Measurements from ENCODE around the gene TNIK. TPM values are rescaled to one million over a fixed set of nuclear protein-coding genes. Genes with fewer than 3 reads are reported as not detected.

The TNIK gene
- total and polyA plus RNA-seq, 2 of the 4 experiments (the other 2 are of a cell fraction) = 3.4 to 6.3 TPM

DNA sequence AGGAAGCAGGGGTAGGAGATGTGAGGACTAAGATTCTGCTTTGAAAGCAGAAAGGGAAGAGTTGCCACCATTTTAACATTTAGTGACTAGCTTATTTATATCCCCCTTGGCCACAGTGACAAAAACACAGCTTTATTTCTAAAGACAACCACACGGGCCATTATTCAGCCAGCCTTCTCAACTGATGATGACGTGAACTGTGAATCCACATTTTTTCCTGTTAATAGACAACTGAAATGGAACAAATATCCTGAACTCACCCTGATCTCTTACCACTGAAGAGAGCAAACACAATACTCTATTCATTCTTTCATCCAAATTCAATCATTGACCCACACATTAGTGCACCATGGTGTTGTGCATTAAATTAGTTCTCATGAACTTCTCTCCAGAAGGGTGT is 145.1 kb downstream of the TNIK start:
- Histone ChIP-seq H3K18ac (ENCODE audit: low read depth, low read length) (no peak overlapping the region), H2BK15ac (ENCODE audit: low read depth, low read length) (no peak overlapping the region), H3K9me1 (ENCODE audit: insufficient read depth, low read length) (no peaks in the 10 kb centered on the region), H3K23ac (ENCODE audit: low read depth, low read length) (no peak overlapping the region), H2BK120ac (ENCODE audit: low read depth, low read length) (no peak overlapping the region), H4K8ac (ENCODE audit: low read depth in 2 of 2, low read length in 2 of 2) (no peak overlapping the region), H3K9ac (ENCODE audit: low read depth, low read length) (no peak overlapping the region), H3K4me2 (ENCODE audit: low read depth, low read length) (no peak overlapping the region), H2AFZ (replicated peaks; ENCODE audit: low read length, poor library complexity) (no peak overlapping the region), H3K4ac (ENCODE audit: low read depth, low read length) (no peak overlapping the region), H3K4me1 (ENCODE audit: control insufficient read depth, insufficient read depth, low read length) (no peaks in the 10 kb centered on the region), H3K9me3 (ENCODE audit: control insufficient read depth, insufficient read depth, low read length) (no peaks in the 10 kb centered on the region), H4K91ac (ENCODE audit: insufficient read depth, low read depth, low read length) (no peak overlapping the region), H2AK9ac (replicated peaks; ENCODE audit: low read depth, low read length, poor library complexity) (no peak overlapping the region), H3K36me3 (ENCODE audit: control insufficient read depth, insufficient read depth, low read length) (no peaks in the 10 kb centered on the region), H4K5ac (ENCODE audit: low read depth, low read length) (no peak overlapping the region), H4K20me1 (ENCODE audit: insufficient read depth, low read length) (no peaks in the 10 kb centered on the region; the same call in 1 of the 2 replicates), H3K79me1 (ENCODE audit: low read depth in 1 of 2, low read length in 2 of 2) (peaks cover 0 to 4% of the 10 kb centered on the region in 2 experiments; a peak in 2 of 4 replicates), H2BK20ac (ENCODE audit: low read depth, low read length) (no peak overlapping the region), H3K56ac (ENCODE audit: extremely low read depth, insufficient read depth, low read length) (no peak overlapping the region), H3K4me3 (ENCODE audit: insufficient read depth, low read depth, low read length) (no peak overlapping the region), H3K27me3 (ENCODE audit: control insufficient read depth, insufficient read depth, low read length) (no peaks in the 10 kb centered on the region), H2BK5ac (ENCODE audit: low read depth, low read length, poor library complexity, severe bottlenecking) (no peak overlapping the region), H3K14ac (replicated peaks; ENCODE audit: low read depth, low read length) (no peak overlapping the region), H2AK5ac (ENCODE audit: low read depth, low read length) (no peak overlapping the region), H3K27ac (ENCODE audit: insufficient read depth, low read length) (no peak overlapping the region)
- DNase-seq (no peak), ATAC-seq (ENCODE audit: low read depth) (no peak)
- dilution Hi-C loops (cut with HindIII; ENCODE audit: low sequenced_read_pairs, unreplicated experiment) (no loop called here), intact Hi-C loops (cut with micrococcal nuclease) (no loop called here), in situ Hi-C loops (cut with MboI; ENCODE audit: low sequenced_read_pairs) (no loop called here)
- CTCF ChIA-PET = no interaction called here
- BruUV-seq (replicated peaks) = no TSS peak
- POLR2A ChIA-PET (ENCODE audit: unreplicated experiment) = no interaction called here
- WGBS, 2 experiments (ENCODE audit: extremely low coverage in 2 of 2, insufficient read length in 1 of 2) = 100% methylated on average over 1 of the region's 2 CpGs; no CpG with 5 or more reads in 1 of the 2 experiments
- TF ChIP-seq POLR2A (IDR thresholded peaks at IDR 0.05; ENCODE audit: low read depth, low read length) = no peak
- TF ChIP-seq, protein P1, sequence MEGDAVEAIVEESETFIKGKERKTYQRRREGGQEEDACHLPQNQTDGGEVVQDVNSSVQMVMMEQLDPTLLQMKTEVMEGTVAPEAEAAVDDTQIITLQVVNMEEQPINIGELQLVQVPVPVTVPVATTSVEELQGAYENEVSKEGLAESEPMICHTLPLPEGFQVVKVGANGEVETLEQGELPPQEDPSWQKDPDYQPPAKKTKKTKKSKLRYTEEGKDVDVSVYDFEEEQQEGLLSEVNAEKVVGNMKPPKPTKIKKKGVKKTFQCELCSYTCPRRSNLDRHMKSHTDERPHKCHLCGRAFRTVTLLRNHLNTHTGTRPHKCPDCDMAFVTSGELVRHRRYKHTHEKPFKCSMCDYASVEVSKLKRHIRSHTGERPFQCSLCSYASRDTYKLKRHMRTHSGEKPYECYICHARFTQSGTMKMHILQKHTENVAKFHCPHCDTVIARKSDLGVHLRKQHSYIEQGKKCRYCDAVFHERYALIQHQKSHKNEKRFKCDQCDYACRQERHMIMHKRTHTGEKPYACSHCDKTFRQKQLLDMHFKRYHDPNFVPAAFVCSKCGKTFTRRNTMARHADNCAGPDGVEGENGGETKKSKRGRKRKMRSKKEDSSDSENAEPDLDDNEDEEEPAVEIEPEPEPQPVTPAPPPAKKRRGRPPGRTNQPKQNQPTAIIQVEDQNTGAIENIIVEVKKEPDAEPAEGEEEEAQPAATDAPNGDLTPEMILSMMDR (conservative IDR thresholded peaks at IDR 0.05; ENCODE audit: low read depth, low read length) = no peak
- no peak for TF ChIP-seq NFE2L2 (IDR thresholded peaks at IDR 0.05; ENCODE audit: low read depth, low read length)
- no peak for TF ChIP-seq BHLHE40 (IDR thresholded peaks at IDR 0.05; ENCODE audit: low read depth, low read length)
- no peak for TF ChIP-seq SMC3 (IDR thresholded peaks at IDR 0.05; ENCODE audit: low read depth, low read length)
- TF ChIP-seq CEBPB (IDR thresholded peaks at IDR 0.05; ENCODE audit: low read depth, low read length) = no peak
- no peak for TF ChIP-seq RAD21 (IDR thresholded peaks at IDR 0.05; ENCODE audit: low read length)
- TF ChIP-seq, protein P2, sequence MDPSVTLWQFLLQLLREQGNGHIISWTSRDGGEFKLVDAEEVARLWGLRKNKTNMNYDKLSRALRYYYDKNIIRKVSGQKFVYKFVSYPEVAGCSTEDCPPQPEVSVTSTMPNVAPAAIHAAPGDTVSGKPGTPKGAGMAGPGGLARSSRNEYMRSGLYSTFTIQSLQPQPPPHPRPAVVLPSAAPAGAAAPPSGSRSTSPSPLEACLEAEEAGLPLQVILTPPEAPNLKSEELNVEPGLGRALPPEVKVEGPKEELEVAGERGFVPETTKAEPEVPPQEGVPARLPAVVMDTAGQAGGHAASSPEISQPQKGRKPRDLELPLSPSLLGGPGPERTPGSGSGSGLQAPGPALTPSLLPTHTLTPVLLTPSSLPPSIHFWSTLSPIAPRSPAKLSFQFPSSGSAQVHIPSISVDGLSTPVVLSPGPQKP (IDR thresholded peaks at IDR 0.05; ENCODE audit: borderline replicate concordance, low read depth, low read length) = no peak
- no peak for TF ChIP-seq MAFK (IDR thresholded peaks at IDR 0.05; ENCODE audit: low read depth, low read length)
- TF ChIP-seq FOS (IDR thresholded peaks at IDR 0.05; ENCODE audit: low read depth, low read length) = no peak
- TF ChIP-seq CHD1 (IDR thresholded peaks at IDR 0.05; ENCODE audit: low read depth, low read length) = no peak
- TF ChIP-seq MXI1 (IDR thresholded peaks at IDR 0.05; ENCODE audit: borderline replicate concordance, low read depth, low read length) = no peak
- no peak for TF ChIP-seq RFX5 (IDR thresholded peaks at IDR 0.05; ENCODE audit: low read depth, low read length)
- no peak for TF ChIP-seq RCOR1 (IDR thresholded peaks at IDR 0.05; ENCODE audit: insufficient replicate concordance, low read length)

Measured in IMR-90 (cell line).